Gastrocnemius medialis (tissue), 4 donors: ENCODE data around the gene RMND5B.

Experiments used
- CTCF ChIP-seq, 5 experiments: fragments of 450-650 bp in 3 of 5; fragments of 200-600 bp in 2 of 5; sonication (generic) in 2 of 5; IDR thresholded peaks in 4 of 5; conservative IDR thresholded peaks in 1 of 5; 1 replicate in 4 of 5; 2 replicates in 1 of 5; pipeline ENCODE4 v1.5.1; 2016 to 2019; ENCODE audit warnings: antibody characterized with exemption in 5 of 5, mild to moderate bottlenecking in 3 of 5, moderate library complexity in 3 of 5
- POLR2A ChIP-seq, 2 donors: fragments of 450-650 bp; IDR thresholded peaks; one replicate each; pipeline ENCODE4 v1.6.1; 2017; ENCODE audit warnings: antibody characterized with exemption in 2 of 2, mild to moderate bottlenecking in 2 of 2, moderate library complexity in 2 of 2

- TF ChIP-seq POLR2A (IDR thresholded peaks at IDR 0.05) = no peak
- TF ChIP-seq CTCF (IDR thresholded peaks at IDR 0.05 in 4 of 5, conservative IDR thresholded peaks at IDR 0.05 in 1 of 5) = no peak
These were observed 20.3 kb upstream of the RMND5B start for GRCh38 chr5:178110511-178110910.
